ENCODE data around the gene RFX3.

GRCh38 chr9:3193791-3194190 lies 332.0 kb downstream of the RFX3 start:
- no peak for TF ChIP-seq CTCF (IDR thresholded peaks at IDR 0.05; ENCODE audit: poor library complexity)
- no peak for TF ChIP-seq EZH2phosphoT487 (IDR thresholded peaks at IDR 0.05; ENCODE audit: low read depth, severe bottlenecking, unreplicated experiment)
- no peak for TF ChIP-seq EZH2 (IDR thresholded peaks at IDR 0.05; ENCODE audit: borderline replicate concordance)
